Endothelial cell of umbilical vein (primary cell): Measurements from ENCODE around the gene ATRIP. TPM values are rescaled to one million over a fixed set of nuclear protein-coding genes. Genes with fewer than 3 reads are reported as not detected.

Source experiments
- BruUV-seq: library from RNA; stranded (reverse); fragments of 400-500 nt; replicated peaks from 2 replicates; lab custom pipeline; 2021; lab: Mats Ljungman, UMichigan
- CTCF ChIA-PET: fragments of 300-600, 350-600 bp; sonication (Branson Sonifier 250); formaldehyde crosslinking; loops from one replicate; lab custom pipeline; 2021; ENCODE audit warnings: antibody characterized with exemption, inconsistent platforms; lab: Charles Lee
- POLR2A ChIA-PET: fragments of 300-600, 350-600 bp; sonication (Branson Sonifier 250); formaldehyde crosslinking; loops from one replicate; lab custom pipeline; 2021; ENCODE audit warnings: antibody characterized with exemption, inconsistent platforms; lab: Charles Lee
- DNase-seq: peaks from one replicate; pipeline ENCODE4 v3.0.0-alpha.2; 2011; ENCODE audit warnings: low read depth, low spot score
- FAIRE-seq: peaks from 2 replicates; lab custom pipeline; 2011; peaks lifted over from hg19 to GRCh38; lab: Jason Lieb, UNC
- H2AFZ ChIP-seq: 2 replicates; pipeline ENCODE4 v1.6.0; 2012; ENCODE audit warnings: low read depth, low read length, control low read depth, inconsistent platforms
- H3K27ac ChIP-seq: 2 replicates; pipeline ENCODE4 v1.5.1; 2011; ENCODE audit warnings: low read depth, mild to moderate bottlenecking, control low read depth, low read length, moderate library complexity; ENCODE audit not compliant: insufficient read depth
- H3K27me3 ChIP-seq, 2 experiments: 2 replicates each; pipeline versions ENCODE4 v1.6.0 to v1.6.1; 2011; ENCODE audit warnings: low read length in 2 of 2, mixed read lengths in 1 of 2; ENCODE audit not compliant: control insufficient read depth in 2 of 2, insufficient read depth in 2 of 2
- H3K36me3 ChIP-seq, 2 experiments: 2 replicates in 1 of 2; 3 replicates in 1 of 2; pipeline ENCODE4 v1.5.1; 2011; ENCODE audit warnings: low read length in 2 of 2, mild to moderate bottlenecking in 1 of 2, moderate library complexity in 1 of 2; ENCODE audit not compliant: control insufficient read depth in 2 of 2, insufficient read depth in 2 of 2; ENCODE audit errors: extremely low read depth in 1 of 2
- H3K4me1 ChIP-seq: 3 replicates; pipeline ENCODE4 v1.5.1; 2011; ENCODE audit warnings: mild to moderate bottlenecking, low read length; ENCODE audit not compliant: control insufficient read depth, insufficient read depth; ENCODE audit errors: extremely low read depth
- H3K4me2 ChIP-seq: 2 replicates; pipeline ENCODE4 v1.6.1; 2011; ENCODE audit warnings: low read length, control low read depth, mixed read lengths; ENCODE audit not compliant: insufficient read depth
- H3K4me3 ChIP-seq, 3 experiments: fragments of 200-600 bp in 1 of 3; sonication (generic), shearing (Covaris generic) in 1 of 3; replicated peaks in 1 of 3; 2 replicates each; pipeline ENCODE4 v1.5.1; 2011 to 2016; ENCODE audit warnings: control low read depth in 3 of 3, low read length in 3 of 3, mild to moderate bottlenecking in 2 of 3, inconsistent platforms in 1 of 3, low read depth in 1 of 3, moderate library complexity in 1 of 3; ENCODE audit not compliant: insufficient read depth in 1 of 3
- H3K79me2 ChIP-seq: 2 replicates; pipeline ENCODE4 v1.6.0; 2012; ENCODE audit warnings: low read length, inconsistent platforms; ENCODE audit not compliant: control insufficient read depth, insufficient read depth
- H3K9ac ChIP-seq: replicated peaks from 2 replicates; pipeline ENCODE3; 2011; ENCODE audit warnings: low read length, control low read depth; ENCODE audit not compliant: insufficient read depth; ENCODE audit errors: extremely low read depth
- H3K9me1 ChIP-seq: replicated peaks from 3 replicates; pipeline ENCODE4 v1.6.0; 2011; ENCODE audit warnings: mild to moderate bottlenecking, low read length; ENCODE audit not compliant: control insufficient read depth, insufficient read depth; ENCODE audit errors: extremely low read depth
- H3K9me3 ChIP-seq: replicated peaks from 2 replicates; pipeline ENCODE4 v1.5.1; 2012; ENCODE audit warnings: low read length, inconsistent platforms; ENCODE audit not compliant: control insufficient read depth, insufficient read depth
- H4K20me1 ChIP-seq: replicated peaks from 2 replicates; pipeline ENCODE3; 2011; ENCODE audit warnings: mild to moderate bottlenecking, low read length; ENCODE audit not compliant: control insufficient read depth, insufficient read depth; ENCODE audit errors: extremely low read depth
- CTCF ChIP-seq, 2 donors: IDR thresholded peaks; 1 replicate in 1 of 2; 2 replicates in 1 of 2; pipeline ENCODE4 v1.5.1; 2011; ENCODE audit warnings: low read length in 2 of 2, mild to moderate bottlenecking in 2 of 2, moderate library complexity in 2 of 2, control low read depth in 1 of 2, inconsistent platforms in 1 of 2, low read depth in 1 of 2; ENCODE audit not compliant: insufficient read depth in 1 of 2; ENCODE audit errors: extremely low read depth in 1 of 2
- EZH2 ChIP-seq: IDR thresholded peaks from 2 replicates; pipeline ENCODE4 v1.6.1; 2012; ENCODE audit warnings: borderline replicate concordance, low read depth, mild to moderate bottlenecking, moderate library complexity, low read length, inconsistent platforms; ENCODE audit not compliant: severe bottlenecking
- FOS ChIP-seq: IDR thresholded peaks from 2 replicates; pipeline ENCODE4 v1.6.1; 2011; ENCODE audit warnings: mild to moderate bottlenecking, low read length, moderate library complexity, borderline replicate concordance; ENCODE audit not compliant: insufficient read depth
- GATA2 ChIP-seq: IDR thresholded peaks from 2 replicates; pipeline ENCODE4 v1.7.0; 2011; ENCODE audit warnings: low read depth, mild to moderate bottlenecking, moderate library complexity, mixed read lengths, low read length; ENCODE audit not compliant: insufficient read length, insufficient read depth
- JUN ChIP-seq: IDR thresholded peaks from 2 replicates; pipeline ENCODE4 v1.6.1; 2011; ENCODE audit warnings: borderline replicate concordance, low read depth; ENCODE audit not compliant: insufficient read length, insufficient read depth
- MAX ChIP-seq: IDR thresholded peaks from 2 replicates; pipeline ENCODE4 v1.6.1; 2011; ENCODE audit not compliant: insufficient read depth, insufficient read length
- MYC ChIP-seq: IDR thresholded peaks from one replicate; pipeline ENCODE4 v1.6.1; 2011; ENCODE audit warnings: mild to moderate bottlenecking, low read depth, low read length
- POLR2A ChIP-seq: IDR thresholded peaks from 2 replicates; pipeline ENCODE4 v1.6.1; 2012; ENCODE audit warnings: low read depth, mild to moderate bottlenecking, control low read depth, low read length
- POLR2AphosphoS5 ChIP-seq: IDR thresholded peaks from 2 replicates; pipeline ENCODE4 v1.6.1; 2012; ENCODE audit warnings: low read depth, mild to moderate bottlenecking, control low read depth, low read length, moderate library complexity; ENCODE audit not compliant: insufficient read depth
- dilution Hi-C: fragments of 300-500 bp; cut with MboI; formaldehyde crosslinking; loops from one replicate; pipeline ENCODE4 v1.15.0; 2019; ENCODE audit warnings: low sequenced_read_pairs; ENCODE audit not compliant: extremely low pct_ligation_motif_present
- intact Hi-C: fragments of 100-400 bp; cut with micrococcal nuclease; formaldehyde crosslinking; loops from one replicate; pipeline ENCODE4 v1.10.0; 2022
- polyA plus RNA-seq, 4 experiments: library from polyadenylated mRNA; depleted of rRNA in 3 of 4; stranded (reverse) in 3 of 4; unstranded in 1 of 4; fragments of >200 nt; gene quantifications; 2 replicates each; pipeline versions ENCODE4 v1.2.1 to v1.2.3, GENCODE V29; 2011 to 2012; ENCODE audit warnings: missing spikeins in 1 of 4
- total RNA-seq: library from RNA; stranded (reverse); gene quantifications from 2 replicates; pipeline ENCODE4 v1.2.3, GENCODE V29; 2021

ATRIP gene
- total and polyA plus RNA-seq, 2 donors (not counting 3 experiments of a cell fraction or from before 2014, with no cell fraction given) = 10.6 to 14.7 TPM

DNA sequence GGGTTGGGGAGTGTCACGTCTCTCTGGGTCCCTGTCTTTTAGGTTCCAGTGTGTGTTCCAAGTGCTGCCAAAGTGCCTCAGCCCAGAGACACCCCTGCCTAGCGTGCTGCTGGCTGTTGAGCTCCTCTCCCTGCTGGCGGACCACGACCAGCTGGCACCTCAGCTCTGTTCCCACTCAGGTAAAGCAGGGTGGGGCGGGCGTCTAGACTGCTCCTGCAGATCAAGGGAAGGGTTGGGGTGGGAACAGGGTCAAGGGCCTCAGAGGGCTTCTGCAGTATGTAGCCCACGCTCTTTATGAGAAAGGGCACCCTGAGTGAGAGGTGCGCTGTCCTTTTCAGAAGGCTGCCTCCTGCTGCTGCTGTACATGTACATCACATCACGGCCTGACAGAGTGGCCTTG is 17.2 kb downstream of the ATRIP start:
- no peaks in the 10 kb centered on the region for H4K20me1 ChIP-seq
- no TSS peak for BruUV-seq
- dilution Hi-C loops = no loop called here

More for the DNA sequence above, 17.2 kb downstream of the ATRIP start:
- peaks cover 7 to 39% of the 10 kb centered on the region in 2 experiments for H3K36me3 ChIP-seq
- no peaks in the 10 kb centered on the region for H3K9me3 ChIP-seq
- DNase-seq = no peak
- no peaks in the 10 kb centered on the region for H3K27me3 ChIP-seq
- no peak for TF ChIP-seq MYC
- no peak for TF ChIP-seq POLR2AphosphoS5
- TF ChIP-seq MAX = no peak
- TF ChIP-seq CTCF (IDR thresholded peaks at IDR 0.05; ENCODE audit: extremely low read depth in 1 of 2, insufficient read depth in 1 of 2, low read depth in 1 of 2, low read length in 2 of 2) = no peak
- TF ChIP-seq FOS = no peak
- no peak for TF ChIP-seq JUN
- TF ChIP-seq EZH2 = no peak
- TF ChIP-seq POLR2A = no peak
- no peak for TF ChIP-seq GATA2
- no peak overlapping the region for H3K4me3 ChIP-seq
- H3K79me2 ChIP-seq = peaks cover 21% of the 10 kb centered on the region
- H3K9ac ChIP-seq = no peak overlapping the region
- no peak overlapping the region for H2AFZ ChIP-seq
- peaks cover 24% of the 10 kb centered on the region for H3K4me1 ChIP-seq
- no peak for FAIRE-seq
- CTCF ChIA-PET = interaction anchor here (1.0 to 6.2 kb wide), 8 partner anchors 10 to 190 kb away, joined by 3 to 63 read pairs (median 6); no protein-coding TSS in a partner anchor
- no peak overlapping the region for H3K4me2 ChIP-seq
- POLR2A ChIA-PET = no interaction called here
- H3K27ac ChIP-seq = no peak overlapping the region
- no peaks in the 10 kb centered on the region for H3K9me1 ChIP-seq
- intact Hi-C loops = loop anchor here (2.0 kb wide), 2 partner anchors 17 to 145 kb away; partner anchors contain the start of genes ATRIP and UQCRC1
